ENCODE measurements around the gene CIB4.

CIB4 gene

DNA sequence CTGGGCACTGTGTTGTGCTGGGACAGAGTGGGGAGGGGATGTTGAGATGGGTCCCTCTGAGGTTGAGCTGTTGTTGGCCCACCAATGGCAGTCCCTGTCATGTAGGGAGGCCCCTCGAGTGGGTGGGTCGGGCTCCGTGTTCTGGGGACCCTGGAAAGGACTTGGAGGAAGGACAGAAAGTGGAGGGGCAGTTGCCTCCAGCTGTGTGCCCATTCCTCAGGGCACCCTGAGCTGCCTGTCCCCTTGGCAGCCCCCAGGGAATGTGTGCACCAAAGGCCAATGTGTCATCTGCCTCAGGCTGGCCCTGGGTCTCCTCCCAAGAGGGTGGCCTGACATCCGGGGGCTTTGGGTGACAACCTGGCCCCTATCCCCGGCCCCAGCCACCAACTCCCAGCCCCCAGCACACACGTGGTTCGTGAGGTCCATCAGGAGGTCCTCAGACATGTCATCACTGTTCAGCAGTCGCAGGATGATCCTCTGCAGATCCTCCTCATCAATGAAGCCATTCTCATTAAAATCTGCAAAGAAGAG lies 57.7 kb downstream of the CIB4 start:
- no peak for DNase-seq (ENCODE audit: low read depth, low spot score)

DNA sequence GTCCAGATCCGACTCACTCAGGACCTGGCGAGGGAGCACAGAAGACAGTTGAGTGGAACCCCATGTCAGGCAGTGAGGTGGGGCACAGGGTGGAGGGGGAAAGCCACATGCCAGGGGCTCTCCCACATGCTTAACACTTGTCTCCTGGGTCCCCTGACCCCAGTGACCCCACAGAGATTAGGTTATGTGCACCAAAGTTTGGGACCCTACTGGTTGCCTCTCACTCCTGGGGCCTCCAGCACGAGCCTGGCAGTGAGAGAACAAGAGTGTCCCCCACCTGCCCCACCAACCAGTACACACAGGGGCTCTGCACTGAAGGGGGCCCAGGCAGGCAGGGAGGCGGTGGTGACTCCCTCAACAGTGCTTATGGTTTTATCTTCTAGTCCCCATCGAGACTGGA lies 58.3 kb downstream of the CIB4 start:
- no peak for DNase-seq (ENCODE audit: low read depth, low spot score)

DNA sequence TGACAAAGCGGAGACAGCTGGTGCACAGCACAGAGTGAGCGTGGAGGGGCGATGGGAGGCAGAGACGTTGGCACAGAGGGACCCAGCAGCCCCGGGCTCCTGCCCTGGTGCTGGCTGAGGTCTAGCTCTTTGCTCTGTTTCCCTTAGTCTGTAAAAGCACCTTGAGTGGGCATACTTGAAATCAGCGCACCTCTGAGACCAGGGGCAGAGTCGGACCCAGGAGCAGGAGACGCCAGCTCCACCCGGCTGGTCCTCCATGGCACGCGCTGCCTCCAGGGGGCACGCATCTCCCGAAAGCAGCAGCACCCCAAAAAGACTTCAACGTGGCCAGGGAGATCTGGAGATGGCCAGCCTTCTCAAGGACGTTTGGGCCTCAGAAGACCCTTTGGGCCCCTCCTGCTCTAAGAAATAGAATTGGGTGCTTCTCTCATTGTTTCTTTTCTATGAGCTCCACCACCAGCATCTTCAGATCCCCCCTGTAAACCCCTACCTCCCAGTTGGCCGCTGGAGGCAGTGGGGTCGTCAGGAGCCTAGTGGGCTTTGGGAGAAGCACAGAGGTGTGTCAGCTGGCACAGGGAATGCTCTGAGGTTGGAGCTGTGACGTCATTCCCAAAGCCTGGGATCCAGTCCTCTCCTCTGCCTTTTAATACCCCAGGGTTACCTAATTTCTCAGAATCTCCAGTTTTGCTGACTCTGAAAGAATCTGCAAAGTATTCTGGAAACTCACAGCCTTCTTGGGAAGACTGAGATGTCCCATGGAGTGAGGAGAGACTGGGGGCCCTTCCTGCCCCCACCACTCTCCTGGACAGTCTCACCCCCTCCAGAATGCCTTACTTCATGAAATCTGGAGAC lies 58.9 kb downstream of the CIB4 start:
- no peak for DNase-seq (ENCODE audit: low read depth, low spot score)

DNA sequence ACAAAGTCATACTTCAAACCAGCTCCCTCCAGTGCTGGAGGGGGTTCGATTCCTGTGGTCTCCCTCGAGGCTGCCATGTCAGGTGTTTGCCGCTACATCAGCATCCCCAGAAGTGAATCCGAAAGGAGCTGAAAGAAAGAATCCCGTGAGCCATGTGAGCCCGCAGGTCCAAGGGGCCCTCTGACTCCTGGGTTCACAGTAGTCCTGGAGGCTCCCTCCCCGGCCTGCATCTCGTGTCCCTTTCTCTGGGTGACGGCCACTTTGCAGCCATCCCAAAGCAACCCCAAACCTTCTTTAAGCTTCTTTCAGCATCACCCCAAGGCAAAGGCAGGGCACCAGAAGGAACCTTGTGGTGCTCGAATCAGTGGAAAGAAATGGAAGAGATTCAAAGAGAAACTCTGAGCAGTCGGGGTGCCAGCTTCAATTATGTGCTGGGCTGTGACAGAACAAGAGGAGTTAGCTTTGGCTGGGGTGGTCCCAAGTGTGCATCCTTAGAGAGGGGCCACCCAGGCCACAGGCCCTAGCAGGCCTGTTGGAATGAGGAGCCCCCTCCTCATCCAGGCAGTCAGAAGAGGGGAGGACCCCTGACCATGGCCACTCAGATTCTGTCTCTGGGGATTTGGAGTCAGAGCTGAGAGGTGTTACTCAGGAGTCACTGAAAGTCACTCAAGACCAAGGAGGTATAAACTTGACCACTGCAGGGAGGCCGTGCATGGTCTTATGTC lies 59.7 kb downstream of the CIB4 start:
- DNase-seq (ENCODE audit: low read depth, low spot score), result no peak

DNA sequence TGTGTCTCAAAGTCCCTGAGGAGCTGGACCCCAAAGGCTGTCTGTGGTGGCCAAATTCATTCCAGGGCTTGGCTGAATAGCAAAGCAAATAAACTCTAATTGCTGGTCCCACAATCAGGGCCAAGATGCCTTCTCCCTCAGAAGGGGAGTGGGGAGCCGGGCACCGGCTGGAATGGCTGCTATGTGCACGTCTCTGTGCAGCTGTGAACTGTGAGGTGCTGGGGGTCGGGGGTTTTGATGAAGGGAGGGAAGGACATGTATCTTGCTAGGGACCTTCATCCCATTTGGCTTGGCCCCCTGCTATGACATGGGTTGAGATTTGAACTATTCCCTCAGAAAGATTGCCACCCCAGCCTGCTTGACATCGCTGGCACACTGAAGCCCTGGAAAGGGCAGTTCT lies 60.4 kb downstream of the CIB4 start:
- no peak for DNase-seq (ENCODE audit: low read depth, low spot score)

DNA sequence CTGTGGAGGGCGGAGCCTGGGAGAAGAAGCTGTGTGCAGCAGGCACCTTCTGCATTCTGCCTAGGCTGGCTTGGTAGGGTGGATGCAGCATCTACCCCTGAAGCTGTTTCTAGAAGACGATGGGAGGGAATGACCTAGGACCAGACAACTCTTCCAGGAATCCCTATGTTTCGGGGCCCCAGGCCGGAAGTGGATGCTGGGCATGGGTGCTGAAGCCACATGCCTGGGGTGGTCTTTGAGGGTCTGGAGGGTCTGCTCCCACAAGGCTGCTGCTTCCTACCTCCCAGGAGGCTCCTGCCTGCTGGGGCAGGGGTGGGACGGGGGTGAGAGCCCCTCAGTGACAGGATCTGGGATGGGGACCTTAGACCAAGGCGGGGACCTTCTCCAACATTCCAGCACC lies 61.0 kb downstream of the CIB4 start:
- DNase-seq (ENCODE audit: low read depth, low spot score), result no peak

DNA sequence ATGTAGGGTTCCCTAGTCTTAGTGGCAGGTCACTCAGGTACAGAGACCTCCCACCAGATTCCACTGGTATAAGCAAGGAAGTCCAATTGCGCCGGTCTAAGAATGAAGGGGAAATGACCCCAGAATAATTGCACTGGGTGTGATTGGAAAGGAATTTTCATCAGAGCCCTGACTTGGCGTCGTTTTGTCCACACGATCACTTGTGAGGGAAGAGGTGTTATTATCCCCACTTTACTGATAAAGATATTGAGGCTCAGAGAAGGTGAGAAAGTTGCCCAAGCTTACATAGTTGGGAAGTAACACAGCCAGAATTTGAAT lies 61.5 kb downstream of the CIB4 start:
- DNase-seq (ENCODE audit: low read depth, low spot score), result no peak

DNA sequence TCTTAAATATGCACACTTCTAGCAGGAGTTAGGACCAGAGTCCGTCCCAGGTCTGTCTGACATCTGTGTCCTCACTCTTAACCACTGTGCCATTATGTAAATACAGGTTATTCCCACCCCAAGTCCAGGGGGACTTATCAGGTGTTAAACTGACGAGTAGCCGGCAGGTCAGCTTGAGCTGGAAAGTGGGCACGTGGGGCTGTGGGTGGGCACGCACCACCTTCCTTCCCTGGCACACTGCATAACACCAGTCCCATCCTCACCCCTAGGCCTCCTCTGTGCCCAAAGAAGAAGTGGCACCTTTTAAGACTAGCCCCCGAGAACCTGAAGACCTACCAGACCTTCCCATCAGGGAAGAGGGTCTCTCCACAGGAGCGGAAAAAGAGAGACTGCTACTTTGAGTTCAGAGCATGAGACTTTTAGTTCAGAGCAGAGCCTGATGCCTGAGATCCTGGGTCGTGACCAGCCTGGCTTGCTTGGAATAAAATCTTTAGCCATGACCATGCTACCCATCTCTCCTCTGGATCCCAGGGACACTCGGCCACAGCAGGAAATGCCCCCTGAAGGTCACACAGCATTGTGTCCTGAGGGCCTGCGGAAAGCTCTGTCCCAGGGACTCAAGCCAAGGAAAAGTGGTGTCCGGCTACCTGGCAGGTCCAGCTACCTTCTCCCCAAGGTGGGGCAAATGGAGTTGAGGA lies 62.0 kb downstream of the CIB4 start:
- no peak for DNase-seq (ENCODE audit: low read depth, low spot score)

DNA sequence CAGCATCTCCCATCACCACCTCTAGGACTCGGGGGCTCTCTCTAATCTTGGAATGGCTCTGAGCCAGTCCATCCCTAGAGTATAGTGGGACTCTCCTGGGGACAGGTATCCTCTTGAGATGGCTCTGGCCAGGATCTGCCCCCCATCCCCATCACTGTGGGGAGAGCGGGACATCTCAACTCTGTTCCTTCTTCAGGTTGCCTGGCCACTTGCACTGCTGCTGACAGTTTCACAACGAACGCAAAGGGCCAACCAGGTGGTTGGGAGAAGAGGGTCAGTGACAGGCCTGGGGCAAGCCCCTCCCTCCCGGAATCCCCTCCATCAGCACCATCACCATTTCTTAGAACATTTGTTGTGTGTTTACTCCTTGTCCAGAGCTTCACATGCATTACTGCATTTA lies 62.6 kb downstream of the CIB4 start:
- no peak for DNase-seq (ENCODE audit: low read depth, low spot score)

DNA sequence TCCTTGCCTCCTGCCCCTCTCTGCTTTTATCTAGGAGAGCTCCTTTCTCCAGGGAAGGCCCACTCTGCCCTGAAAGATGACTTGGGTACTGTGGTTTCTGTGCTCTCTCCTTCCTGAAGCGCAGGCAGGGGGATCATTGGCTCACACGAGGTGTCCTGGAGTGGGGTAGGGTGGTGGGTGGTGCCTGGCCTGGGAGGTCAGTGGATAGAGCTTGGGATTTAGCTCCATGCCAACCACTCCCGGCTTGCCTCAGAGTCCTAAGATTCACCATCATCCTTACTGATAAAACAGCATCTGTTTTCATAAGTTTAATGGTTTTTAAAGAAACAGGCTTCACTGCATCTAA lies 63.1 kb downstream of the CIB4 start:
- DNase-seq (ENCODE audit: low read depth, low spot score), result no peak

DNA sequence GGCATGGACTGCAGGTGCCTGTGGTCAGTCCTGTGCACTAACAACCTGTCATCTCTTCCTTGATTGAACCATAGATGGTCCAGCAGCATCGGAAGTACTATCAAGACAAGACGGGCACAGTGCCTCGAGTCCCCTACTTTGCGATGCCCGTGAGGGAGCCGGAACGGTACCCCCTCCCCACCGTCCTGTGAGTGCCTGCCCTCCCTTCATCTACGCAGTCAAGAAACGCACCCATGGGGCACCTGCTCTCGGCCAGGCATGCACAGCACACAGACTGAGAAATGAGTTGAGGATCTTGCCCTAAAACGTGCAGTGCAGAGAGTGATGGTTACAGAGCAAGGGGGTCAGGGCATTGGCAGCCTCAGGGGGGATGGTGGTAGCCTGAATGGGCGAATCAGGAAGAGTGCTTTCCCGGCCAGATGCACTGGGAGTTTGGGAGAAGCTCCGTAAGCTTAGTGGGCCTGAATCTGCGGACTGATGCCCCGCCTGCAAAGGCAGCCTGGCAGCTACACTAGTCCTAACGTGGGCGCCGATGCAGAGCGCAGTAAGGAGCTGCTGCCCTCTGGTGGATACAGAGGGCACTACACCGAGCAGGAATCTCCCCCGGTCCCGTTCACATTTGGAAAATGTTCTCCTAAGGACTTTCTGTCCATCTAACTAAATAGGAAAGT lies 63.6 kb downstream of the CIB4 start:
- peak; percentile 33 for DNase-seq (ENCODE audit: low read depth, low spot score)

DNA sequence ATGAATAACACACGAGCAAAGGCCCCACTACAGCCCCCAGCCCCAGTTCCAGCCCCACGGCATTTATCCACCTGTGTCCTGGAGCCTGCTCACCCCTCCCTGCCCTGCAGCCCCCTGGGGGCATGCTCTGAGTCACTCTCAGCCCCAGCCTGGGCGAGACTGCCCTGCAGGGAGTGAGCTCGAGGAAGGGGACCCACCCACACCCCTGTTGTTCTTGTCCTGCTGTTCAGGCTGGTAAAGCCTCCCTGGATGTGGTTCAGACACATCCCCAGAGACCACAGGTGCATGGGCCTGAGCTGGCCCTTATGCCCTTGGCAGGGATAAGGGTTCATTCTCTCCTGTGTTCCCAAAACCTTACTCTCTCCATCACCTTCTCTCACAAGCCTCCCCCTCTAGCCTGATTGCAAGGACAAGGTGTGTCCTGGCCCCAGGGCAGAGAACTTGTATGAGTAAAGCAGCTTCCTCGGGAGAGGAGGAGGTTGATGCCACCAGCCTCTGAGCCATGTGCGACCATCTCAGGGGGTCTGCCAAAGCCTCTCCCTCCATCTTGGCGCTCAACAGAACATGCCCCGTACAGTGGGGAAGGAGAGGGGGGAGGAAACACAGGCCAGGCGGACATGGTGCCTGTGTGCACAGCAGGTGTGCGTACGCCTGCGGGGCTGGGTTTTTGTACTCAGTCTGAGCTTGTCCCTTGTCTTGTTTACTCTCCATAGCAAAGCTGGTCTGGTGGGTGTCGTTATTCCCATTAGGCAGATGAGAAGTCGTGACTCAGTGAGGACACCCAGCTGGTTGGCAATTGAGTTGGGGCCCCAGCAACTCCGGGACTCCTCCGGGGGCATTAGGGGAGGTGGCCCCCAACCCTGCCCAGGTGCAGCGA lies 64.4 kb downstream of the CIB4 start:
- no peak for DNase-seq (ENCODE audit: low read depth, low spot score)

DNA sequence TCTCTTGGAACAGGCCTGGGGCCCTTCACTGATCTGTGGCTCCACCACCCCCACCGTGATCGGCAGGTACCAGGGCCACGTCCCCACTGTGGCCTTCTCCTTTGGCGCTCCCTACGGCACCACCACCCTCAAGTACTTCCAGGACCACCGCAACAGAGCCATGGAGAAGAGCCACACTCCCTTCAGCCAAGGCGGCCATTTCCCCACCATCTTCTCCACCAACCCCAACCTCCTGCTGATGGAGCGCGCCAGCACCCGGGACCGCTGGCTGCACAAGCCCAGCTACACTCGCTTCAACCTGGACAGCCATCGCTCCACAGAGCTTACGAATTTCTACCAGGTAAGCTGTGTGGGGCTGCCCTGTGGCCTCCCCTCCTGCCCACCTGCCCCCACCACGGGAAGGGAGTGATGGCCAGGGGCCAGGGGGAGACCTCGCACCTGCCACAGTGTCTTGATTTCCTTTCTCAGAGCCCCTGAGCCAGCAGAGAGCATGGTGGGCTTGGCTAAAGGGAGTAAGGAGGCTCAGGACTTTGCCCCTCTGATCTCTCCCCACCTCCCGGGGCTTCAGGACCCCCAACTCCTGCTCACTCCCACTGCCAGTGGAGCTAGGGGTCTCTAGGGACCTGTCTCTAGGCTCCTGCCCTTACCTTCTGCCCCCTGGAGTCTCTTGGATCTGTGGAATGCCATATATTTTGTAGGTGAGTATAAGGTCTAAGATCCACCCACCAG lies 65.2 kb downstream of the CIB4 start:
- no peak for DNase-seq (ENCODE audit: low read depth, low spot score)

DNA sequence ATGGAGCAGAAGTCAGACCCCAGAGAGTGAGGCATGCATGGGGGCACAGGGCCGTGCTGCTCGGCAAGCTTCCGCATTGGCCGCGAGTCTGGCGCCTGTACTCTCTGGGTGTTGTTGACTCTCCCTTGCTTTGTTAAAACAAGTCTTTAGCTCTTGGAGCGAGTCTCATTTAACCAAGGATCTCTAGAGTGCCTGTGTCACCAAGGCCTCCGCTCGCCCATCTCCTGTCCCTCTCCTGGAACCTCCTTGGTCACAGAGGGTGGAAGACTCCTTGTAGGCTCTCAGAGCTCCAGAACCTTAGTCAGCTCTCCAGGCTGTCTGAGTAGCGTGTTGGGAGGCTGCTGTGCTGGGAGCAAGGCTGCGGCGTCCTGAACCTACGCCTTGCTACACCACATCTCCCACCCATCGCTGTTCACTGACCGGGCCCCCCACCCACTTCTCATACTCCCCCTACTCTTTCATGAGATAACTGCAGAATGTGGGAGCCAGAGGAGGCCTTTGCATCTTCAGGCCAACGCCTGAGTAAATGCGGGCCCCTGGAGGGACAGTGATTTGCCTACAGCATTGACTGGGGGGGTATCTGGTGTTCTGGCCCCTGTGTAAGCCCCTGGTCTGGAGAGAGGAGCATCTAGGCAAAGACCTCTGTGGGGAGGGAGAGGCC lies 66.1 kb downstream of the CIB4 start:
- DNase-seq (ENCODE audit: low read depth, low spot score), result no peak

DNA sequence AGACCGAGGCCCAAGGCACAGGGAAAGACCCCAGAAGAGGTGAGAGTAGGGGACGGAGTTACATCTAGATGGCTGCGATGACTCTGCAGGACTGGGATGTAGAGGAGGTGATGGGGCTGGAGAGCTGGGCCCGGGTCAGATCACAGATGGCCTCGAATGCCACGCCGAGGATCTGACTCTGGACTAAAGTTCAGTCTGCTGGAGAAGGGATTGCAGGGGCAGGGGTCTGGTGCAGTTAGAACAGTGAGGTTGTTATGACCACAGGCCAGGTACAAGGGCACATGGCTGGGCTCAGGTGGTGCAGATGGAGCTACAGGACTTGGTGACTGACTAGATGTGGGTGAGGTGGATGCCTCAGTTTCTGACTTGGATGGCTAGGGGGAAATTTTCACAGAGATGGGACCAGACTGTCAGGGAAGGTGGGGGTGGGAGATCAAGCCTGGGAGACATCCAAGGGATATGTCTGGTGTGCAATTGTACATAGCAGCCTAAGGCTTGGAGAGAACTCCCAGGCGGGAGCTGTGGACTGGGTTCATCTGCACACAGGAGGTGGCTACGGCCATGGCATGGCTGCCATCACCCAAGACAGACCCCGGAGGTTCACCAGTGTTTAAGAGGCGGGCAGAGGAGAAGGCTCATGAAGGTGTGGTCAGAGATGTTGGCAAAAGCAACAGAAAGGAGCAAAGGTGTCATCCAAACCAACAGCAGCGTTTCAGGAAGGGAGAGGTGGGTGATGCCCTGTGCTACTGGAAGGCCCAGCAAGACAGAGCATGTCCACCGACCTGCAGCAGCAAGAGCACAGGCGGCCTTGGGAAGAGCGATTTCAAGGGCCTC lies 66.9 kb downstream of the CIB4 start:
- DNase-seq (ENCODE audit: low read depth, low spot score), result no peak

DNA sequence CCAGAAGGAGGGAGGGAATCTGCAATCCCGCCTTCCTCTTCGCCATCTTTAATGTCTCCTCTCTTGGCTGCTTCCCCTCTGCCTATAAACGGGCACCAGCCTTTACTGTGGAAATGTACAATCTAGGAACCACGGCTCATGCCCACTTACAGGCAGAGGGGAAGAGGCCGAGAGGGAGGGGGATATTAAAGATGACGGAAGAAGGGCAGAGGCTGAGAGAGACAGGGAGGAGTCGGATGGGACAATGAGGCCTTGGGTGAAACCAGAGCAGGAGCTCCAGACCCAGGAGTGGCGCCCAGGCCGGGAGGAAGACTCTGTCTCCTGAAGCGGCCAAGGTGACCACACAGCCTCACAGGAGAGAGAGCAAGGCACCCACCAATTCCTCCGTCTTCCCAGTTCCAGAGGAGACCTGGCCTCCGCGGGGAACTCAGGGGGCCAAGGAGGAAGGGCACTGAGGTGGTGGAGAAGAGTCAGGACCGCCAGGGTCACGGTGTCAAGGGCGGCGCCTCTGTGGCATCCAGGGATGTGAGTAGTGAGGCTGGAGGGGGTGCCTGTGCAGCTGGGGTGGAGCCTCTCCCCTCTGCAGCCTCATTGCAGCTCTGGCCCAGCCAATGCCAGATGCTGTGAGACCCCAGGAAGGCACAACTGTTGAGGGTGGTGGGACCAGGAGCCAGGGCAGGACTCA lies 67.8 kb downstream of the CIB4 start:
- DNase-seq (ENCODE audit: low read depth, low spot score), result no peak

DNA sequence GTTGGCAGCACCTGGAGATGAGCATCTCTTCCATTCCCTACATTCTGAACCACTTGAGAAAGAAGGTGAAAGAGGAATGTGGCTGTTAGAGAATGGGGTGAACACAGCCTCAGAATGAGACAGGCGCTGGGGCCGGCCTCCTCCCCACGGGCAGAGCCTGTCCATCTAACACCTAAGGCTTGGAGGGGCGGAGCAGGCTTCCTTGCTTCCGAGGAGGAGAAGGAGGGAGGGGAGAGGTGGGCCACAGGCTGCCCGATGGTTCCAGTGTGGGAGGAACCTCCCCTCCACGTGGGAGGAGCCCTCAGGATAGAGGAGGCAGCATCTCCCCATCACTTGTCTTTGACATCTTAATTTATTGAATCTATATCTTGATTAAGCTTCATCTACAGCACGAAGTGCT lies 68.6 kb downstream of the CIB4 start:
- no peak for DNase-seq (ENCODE audit: low read depth, low spot score)

DNA sequence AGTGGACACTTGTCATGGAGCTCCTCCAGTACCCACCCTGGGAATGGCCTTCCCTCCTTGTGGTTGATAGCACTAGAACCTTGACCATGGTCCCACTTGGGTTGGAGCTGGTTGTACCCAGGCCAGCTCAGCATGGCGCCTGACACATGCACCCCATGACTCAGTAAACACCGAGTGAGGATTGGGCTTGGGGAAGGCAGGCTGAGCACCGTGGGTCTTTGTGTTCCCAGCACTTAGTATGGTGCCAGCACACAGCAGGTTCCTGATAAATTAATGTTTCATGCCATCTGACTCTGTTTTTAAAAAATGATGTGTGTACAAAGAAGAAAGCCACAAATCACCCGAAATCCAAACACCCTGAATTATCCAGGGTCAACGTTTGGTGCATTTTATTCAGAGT lies 69.8 kb downstream of the CIB4 start:
- no peak for DNase-seq (ENCODE audit: low read depth, low spot score)

DNA sequence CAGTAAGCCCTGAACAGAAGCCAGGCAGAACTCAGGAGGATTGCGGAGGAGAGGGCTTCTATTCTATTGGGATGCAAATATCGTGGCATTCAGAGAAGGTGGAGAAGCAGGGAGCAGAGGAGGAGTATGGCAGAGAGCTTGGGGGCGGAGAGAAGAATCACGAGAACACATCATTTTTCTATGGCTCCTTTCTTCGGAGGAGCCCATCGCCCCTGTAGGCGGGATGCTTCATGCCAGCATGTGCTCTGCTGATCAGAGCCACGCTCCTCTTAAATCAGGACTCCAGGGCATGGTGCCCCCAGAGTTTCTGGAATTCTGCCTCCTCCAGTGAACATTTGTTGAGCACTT lies 71.1 kb downstream of the CIB4 start:
- no peak for DNase-seq (ENCODE audit: low read depth, low spot score)

Measured in activated CD4-positive, CD25-positive, alpha-beta regulatory T cell treated with anti-CD3 and anti-CD28 coated beads, Interleukin-2, amount 50 U/mL, for 16 hours (primary cell).